AG04449 (cell line): ENCODE results near the gene FZR1.

ENCODE experiments used
- CTCF ChIA-PET: fragments of 350-600 bp; formaldehyde crosslinking; extraction: SDS; loops from one replicate; lab custom pipeline; 2021; ENCODE audit warnings: antibody characterized with exemption; lab: Yijun Ruan, JAX
- POLR2A ChIA-PET: fragments of 400-600, 350-600 bp; formaldehyde crosslinking; extraction: SDS; loops from one replicate; lab custom pipeline; 2020; ENCODE audit warnings: antibody characterized with exemption, inconsistent platforms; lab: Yijun Ruan, JAX
- DNase-seq: peaks from one replicate; pipeline ENCODE4 v3.0.0-alpha.2; 2010; ENCODE audit warnings: low read depth, low spot score
- H3K4me3 ChIP-seq: 2 replicates; pipeline ENCODE4 v1.5.1; 2011; ENCODE audit warnings: low read depth, mild to moderate bottlenecking, control low read depth, low read length
- CTCF ChIP-seq: IDR thresholded peaks from one replicate; pipeline ENCODE4 v1.5.1; 2011; ENCODE audit warnings: mild to moderate bottlenecking, moderate library complexity, low read length, control low read depth, inconsistent platforms; ENCODE audit not compliant: insufficient read depth; ENCODE audit errors: missing control alignments

Gene FZR1

DNA sequence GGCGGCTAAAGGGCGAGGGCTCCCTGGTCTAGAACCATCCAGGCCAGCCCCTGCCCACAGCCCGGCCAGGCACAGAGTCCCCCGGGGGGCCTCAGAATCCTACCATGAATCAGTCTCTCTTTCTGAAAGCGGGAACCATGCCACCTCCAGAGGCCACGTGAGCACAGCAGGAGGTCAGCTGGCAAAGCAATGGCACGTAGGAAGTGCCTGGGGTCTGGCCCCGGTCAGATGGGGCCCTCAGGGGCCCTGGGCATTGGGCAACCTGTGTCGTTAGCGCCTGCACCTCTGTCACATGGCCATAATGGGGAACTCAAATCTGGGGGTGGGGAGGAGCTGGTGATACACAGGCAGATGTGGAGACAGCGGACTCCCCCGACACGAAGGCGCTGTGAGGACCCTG, 42.5 kb downstream of the FZR1 start:
- no peak overlapping the region for H3K4me3 ChIP-seq
- ChIA-PET POLR2A (interaction anchor here (0.5 kb wide), 1 partner anchor 670 kb away, joined by 3 read pairs; no protein-coding TSS in a partner anchor), CTCF (interaction anchor here (0.6 to 2.1 kb wide), 8 partner anchors 8 to 244 kb away, joined by 3 to 7 read pairs (median 4); no protein-coding TSS in a partner anchor)
- DNase-seq, result no peak
- no peak for TF ChIP-seq CTCF

GRCh38 chr19:3549816-3550215, 43.7 kb downstream of the FZR1 start:
- no peak for TF ChIP-seq CTCF
- no peak overlapping the region for H3K4me3 ChIP-seq
- POLR2A ChIA-PET, result no interaction called here
- CTCF ChIA-PET, result interaction anchor here (2.1 kb wide), 1 partner anchor 69 kb away, joined by 6 read pairs; no protein-coding TSS in a partner anchor
- no peak for DNase-seq

DNA sequence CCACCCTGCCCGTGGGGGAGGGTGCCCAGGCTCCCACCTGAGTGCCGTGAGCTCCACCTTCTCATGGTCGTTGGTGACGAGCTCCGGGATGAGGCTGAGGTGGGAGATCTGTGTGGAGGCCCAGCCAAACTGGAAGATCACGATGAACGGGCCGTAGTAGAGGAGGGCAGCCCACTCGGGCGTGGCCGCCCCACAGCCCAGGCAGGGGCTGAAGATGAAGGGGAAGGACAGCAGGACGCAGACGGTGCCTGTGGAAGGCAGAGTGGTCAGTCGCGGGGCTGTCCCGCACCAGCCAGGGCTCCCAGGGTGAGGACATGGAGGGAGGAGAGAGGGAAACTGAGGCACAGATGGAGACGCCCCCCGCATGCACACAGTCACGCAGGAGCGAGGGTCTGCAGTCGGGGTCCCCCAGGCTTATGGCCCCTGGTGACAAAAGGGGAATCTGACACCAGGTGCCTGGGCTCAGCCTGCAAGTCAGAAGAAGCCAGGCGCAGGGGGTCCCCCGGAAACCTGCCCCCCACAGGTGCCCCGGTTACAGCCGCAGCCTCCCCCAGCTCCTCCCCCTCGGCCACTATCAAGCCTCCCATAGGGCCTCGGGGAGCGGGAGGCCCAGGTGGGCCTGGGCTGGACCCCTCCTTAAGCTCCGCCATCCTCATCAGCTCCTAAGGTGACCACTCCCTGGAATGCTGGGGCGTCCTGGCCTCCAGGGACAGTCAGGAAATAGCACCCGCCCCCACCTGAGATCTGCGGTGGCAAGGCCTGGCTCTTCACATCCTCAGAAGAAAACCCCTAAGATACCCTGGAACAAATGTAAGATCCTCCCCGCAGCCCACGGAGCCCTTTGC, 45.1 kb downstream of the FZR1 start:
- POLR2A ChIA-PET, result no interaction called here
- CTCF ChIA-PET, result no interaction called here

GRCh38 chr19:3551792-3552095, 45.6 kb downstream of the FZR1 start:
- H3K4me3 ChIP-seq, result no peak overlapping the region
- DNase-seq, result no peak
- TF ChIP-seq CTCF, result no peak
- POLR2A ChIA-PET, result no interaction called here
- CTCF ChIA-PET, result no interaction called here

More for the DNA sequence above, 45.1 kb downstream of the FZR1 start:
- no peak for TF ChIP-seq CTCF
- no peak for DNase-seq
- no peak overlapping the region for H3K4me3 ChIP-seq

GRCh38 chr19:3554254-3555083, 48.4 kb downstream of the FZR1 start:
- POLR2A ChIA-PET, result no interaction called here
- TF ChIP-seq CTCF, result no peak
- CTCF ChIA-PET, result interaction anchor here (0.6 to 6.4 kb wide), 4 partner anchors 9 to 257 kb away, joined by 3 to 66 read pairs (median 4); no protein-coding TSS in a partner anchor
- DNase-seq, result no peak
- H3K4me3 ChIP-seq, result peak overlapping the region; percentile 8
